ENCODE data around the gene SLC26A3.
"Not testable (repeated sequence)": the region's sequence is repeated elsewhere in the genome, so short reads cannot be mapped to it uniquely, and the experiment has no call there.

SLC26A3 gene

DNA sequence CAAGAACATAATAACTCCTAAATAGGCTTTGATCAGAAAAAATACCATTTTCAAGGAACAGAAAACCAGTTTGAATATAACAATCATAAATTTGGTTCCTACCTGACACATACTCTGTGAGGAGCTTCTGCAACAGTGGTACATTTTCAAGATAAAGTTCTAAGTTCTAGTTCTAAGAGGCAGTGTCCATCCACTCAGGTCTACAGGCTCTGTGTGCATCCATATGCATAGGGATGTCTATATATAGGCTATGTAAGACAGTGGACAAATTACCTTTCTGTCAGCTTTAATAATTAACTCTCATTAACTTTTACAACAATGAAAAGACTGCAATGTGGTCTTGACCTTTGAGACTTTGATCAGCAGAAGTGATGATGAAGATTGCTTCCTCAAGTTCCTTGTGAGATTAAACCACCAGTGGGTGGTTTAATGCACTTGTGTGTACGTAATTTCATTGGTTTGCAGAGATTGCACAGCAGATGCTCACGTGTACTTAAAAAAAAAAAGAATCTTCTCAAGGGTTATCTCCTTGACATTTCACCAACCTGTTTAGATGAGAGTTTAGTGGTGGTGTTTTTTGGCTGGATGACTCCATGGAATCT is at the start of gene SLC26A3:
TSS of gene SLC26A3 (minus strand) at position 215 of the 602 bp plus-strand sequence. CDS start 8,714 bp downstream, outside the sequence.
- DNase-seq = no peak

DNA sequence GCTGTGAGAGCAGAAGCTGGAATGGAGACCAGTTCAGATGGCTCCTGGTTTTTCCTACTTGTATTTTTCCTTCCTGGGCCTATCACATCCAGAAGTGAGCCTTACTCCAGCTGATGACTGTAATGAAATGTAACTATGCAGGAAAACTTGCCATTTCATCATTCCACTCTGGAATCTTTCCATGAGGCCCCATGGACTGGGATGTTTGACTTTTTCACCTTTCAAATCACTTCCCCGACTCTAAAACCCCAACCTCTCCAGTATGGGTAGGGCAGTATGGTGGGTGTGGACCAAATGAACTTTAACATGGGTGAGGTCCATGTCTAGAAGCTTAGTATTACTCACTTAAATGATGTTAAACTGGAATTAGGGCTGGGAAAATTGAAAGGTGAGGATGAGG is 47.6 kb upstream of the SLC26A3 start:
- DNase-seq = no peak

DNA sequence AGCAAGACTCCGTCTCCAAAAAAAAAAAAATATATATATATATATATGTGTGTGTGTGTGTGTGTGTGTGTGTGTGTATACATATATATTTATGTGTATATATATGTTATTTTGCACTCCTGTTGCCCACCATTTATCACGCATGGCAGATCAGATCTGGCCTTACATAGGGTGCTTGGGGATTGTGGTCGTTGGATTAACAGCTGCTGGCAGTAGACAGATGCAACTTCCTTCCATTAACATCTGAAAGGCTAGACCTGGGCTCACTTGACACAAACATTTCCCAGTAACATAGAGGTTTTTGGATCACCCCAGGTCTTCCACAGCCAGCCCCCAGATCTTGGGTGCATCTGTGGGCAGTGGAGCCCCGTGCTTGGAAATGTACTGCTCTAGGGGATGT is 47.2 kb upstream of the SLC26A3 start:
- no peak for DNase-seq

DNA sequence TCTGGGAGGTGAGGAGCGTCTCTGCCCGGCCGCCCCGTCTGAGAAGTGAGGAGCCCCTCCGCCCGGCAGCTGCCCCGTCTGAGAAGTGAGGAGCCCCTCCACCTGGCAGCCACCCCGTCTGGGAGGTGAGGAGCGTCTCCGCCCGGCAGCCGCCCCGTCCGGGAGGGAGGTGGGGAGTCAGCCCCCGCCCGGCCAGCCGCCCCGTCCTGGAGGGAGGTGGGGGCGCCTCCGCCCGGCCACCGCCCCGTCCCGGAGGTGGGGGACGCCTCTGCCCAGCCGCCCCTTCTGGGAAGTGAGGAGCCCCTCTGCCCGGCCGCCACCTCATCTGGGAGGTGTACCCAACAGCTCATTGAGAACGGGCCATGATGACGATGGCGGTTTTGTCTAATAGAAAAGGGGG is 45.2 kb upstream of the SLC26A3 start:
- DNase-seq = not testable (repeated sequence)

DNA sequence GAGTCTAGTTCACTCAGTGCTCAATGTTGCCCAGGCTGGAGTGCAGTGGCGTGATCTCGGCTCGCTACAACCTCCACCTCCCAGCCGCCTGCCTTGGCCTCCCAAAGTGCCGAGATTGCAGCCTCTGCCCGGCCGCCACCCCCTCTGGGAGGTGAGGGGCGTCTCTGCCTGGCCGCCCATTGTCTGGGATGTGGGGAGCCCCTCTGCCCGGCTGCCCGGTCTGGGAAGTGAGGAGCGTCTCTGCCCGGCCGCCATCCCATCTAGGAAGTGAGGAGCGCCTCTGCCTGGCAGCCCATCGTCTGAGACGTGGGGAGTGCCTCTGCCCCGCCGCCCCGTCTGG is 44.8 kb upstream of the SLC26A3 start:
- not testable (repeated sequence) for DNase-seq

DNA sequence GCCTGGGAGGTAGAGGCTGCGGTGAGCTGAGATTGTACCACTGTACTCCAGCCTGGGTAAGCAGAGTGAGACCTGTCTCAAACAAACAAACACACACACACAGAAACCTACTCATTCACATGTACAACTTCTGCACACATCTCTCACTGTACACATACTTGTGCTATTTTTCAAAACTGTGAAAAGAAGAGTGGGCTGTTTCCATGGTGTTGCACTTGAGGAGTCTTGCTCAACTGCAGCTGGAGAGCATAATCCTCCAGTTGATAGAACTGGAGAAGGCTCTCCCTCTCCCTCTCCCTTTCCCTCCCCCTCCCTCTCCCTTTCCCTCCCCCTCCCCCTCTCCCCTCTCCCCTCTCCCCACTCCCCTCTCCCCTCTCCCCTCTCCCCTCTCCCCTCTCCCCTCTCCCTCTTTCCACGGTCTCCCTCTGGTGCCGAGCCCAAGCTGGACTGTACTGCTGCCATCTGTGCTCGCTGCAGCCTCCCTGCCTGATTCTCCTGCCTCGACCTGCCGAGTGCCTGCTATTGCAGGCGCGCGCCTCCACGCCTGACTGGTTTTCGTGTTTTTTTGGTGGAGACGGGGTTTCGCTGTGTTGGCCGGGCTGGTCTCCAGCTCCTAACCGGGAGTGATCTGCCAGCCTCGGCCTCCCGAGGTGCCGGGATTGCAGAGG is 44.3 kb upstream of the SLC26A3 start:
- DNase-seq = no peak

DNA sequence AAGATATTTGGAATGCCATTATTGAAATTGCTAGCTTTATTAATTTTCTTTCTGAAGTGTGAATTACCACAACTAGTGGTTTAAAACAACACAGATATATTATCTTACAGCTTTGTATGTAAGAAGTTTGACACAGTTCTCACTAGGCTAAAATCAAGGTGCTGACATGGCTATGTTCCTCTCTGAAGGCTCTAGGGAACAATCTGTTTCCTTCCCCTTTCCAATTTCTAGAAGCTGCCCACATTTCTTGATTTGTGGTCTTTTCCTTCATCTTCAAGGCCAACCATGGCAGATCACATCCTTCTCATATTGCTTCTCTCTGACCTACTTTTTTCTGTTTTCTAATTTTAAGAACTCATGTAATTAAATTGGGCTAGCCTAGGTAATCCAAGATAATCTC is 43.3 kb upstream of the SLC26A3 start:
- DNase-seq = no peak

DNA sequence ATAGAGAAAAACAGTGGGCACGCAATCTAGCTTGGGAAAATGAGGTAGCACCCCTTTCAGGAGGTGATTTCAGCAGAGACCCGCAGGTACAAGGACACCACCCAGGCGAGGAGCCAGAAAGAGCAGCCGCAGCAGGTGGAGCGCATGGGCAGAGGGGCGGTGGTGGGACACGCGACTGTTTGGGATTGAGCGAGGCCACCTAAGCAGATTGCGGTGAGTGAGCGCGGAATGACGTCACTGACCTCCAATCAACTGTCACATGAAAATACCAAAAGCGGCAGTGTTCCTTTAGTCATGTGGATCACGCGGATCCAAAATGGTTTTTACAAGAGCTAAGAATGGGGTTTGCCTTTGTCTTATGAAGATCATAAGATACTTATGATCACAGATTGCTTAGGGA is 40.2 kb upstream of the SLC26A3 start:
- DNase-seq = no peak

DNA sequence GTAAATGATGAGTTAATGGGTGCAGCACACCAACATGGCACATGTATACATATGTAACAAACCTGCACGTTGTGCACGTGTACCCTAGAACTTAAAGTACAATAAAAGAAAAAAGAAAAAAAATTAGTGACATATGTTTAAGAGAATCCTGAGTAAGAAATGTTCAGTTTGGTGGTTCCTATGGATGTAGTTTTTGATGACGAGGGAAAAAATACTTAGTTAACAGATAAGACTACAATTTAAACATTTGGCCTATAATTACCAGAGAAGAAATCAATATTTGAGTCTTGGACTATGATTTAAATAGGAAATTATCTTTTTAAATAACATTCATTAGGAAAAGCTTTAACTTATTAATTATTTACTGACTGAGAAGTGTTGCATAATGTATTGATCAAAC is 39.2 kb upstream of the SLC26A3 start:
- no peak for DNase-seq

DNA sequence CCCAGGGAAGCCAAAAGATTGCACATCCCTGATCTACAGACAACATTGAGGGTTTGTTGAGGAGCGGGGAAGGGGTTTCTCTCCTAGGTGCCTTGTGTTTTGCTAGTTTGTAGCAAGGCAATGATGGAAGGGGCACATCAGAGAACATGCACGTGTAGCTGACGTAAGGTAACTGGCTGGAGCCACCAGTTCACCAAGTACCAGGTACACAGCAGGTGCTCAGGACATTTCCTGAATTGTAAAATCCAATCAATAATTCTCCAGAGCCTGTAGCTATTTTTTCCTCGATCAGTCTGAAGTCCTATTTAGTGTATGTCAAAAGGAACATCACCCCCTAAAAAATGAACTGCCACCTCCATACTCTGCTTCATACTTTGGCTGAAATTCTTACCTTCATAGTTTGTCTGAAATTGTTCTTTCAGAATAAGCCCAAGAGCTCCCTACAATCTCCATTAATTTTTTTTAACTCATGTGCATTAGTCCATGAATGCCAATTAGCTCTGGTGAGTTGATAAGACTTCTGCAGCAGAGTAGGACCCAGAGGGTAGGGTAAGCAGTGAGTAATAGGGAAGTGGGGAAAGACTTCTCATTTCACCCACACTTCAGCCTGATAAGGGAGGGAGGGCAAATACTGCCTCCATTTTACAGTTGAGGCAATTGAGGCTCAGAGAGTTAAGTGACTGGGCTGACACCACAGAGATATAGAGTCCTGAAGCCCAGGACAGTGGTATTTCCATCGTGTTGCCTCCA is 36.0 kb upstream of the SLC26A3 start:
- no peak for DNase-seq

DNA sequence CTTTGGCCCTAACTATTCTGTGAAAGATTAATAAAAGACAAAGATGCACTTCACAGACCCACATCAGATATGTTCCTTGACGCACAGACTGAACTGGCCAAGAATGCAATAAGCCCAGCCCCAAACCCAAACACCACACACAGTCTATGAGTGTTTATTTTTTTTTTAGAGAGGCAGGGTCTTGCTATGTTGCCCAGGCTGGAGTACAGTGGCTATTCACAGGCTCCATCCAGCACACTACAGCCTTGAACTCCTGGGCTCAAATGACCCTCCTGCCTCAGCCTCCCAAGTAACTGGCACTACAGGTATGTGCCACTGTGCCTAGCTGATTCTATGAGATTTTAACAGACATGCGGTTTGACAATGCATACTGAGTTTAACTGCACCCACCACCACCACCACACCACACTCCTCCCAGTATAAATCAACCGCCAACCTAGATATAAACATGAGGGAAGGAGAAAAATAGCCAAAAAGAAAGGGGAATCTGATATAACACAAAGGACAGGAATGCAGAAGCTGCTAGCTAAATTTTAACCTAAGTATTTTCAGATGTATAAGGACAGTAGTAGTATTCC is 35.1 kb upstream of the SLC26A3 start:
- DNase-seq = no peak

DNA sequence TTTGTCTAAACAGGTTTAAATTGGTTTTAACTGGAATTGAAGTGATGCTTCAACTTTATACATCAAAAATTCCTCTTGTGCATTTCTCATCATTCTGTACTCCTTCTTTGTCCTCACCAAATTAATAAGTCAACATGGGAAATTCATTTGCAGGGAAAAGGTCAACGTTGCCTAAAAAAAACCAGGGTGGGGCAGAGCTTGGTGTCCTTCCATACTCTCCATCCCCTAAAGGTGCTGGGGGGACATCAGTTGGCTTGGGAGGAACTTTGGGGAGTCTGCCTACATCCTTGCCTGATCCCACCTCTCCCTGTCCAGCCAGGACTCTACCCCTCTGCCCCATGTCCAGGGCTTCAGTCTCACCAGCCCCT is 34.1 kb upstream of the SLC26A3 start:
- no peak for DNase-seq

DNA sequence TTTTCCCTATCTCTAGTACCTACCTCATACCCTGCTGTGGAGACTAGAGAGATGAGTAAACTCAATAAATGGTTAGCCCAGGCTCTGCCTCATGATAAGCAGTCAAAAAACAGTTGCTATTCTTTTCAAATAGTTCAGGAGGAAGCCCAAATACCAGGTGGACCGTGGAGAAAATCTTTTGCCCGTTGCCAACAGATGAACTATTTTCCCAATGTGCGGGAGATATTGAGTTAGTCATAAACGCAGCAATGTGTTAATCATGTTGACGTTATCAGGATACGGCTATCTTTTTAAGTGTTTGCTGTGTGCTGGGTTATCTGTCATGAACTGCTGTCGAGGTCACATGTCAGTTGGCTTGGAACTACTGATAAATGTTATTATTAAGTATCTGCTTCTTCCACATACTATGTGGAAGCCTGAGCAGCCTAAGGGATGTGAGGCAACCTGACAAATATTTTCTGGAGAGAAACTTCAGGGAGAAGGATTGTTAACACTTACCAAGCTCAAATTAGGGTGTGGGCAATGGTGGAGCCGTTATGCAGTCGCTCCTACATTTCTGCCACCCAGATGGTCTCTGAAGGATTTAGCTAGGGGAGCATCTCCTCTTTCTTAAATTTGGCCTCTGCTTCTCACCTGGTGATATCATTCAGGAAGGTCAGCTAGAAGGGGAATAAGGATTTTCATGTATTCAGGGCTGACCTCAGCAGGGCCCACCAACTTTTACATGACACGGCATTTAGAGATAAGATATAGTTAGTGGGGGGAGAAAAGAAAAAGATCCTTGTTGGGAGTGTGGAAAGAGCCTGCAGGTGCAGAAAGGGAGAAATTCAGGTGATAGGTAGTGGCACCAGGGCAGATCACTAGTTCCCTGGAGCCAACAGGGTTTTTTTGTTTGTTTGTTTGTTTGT is 33.5 kb upstream of the SLC26A3 start:
- DNase-seq = no peak

DNA sequence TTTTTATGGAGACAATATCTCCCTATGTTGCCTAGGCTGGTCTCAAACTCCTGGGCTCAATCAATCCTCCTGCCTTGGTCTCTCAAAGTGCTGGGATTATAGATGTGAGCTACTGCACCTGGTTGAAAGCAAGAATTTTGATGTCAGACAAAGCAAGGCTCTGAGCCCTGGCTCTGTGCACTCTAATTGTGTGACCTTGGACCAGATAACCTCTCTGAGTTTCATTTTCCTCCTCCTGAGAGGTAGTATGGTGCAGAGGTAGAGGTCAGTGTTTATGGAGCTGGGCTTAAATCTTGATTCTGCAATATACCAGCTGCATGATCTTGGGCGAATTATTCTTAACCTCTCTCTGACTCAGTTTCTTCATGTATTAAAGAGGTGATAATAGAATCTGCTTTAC is 31.4 kb upstream of the SLC26A3 start:
- DNase-seq = no peak

DNA sequence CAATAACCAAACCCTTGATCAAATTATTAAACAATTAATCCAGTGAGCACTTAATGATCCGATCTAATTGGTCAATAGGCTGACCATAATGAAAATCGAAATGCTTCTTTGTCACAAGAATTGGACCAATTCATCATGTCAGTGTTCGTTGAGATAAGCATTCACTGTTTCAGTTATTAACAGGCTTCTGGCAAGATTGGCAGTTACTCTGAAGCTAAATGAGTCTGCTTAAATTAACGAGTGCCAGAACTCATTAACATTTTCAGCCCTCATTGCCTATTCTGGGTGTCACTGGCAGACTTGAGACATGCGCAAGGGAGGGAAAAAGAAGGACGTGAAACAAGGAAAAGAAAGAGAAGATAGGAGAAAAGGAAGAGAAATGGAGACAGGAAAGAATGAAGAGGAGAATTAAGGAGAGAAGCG is 30.7 kb upstream of the SLC26A3 start:
- DNase-seq = no peak

DNA sequence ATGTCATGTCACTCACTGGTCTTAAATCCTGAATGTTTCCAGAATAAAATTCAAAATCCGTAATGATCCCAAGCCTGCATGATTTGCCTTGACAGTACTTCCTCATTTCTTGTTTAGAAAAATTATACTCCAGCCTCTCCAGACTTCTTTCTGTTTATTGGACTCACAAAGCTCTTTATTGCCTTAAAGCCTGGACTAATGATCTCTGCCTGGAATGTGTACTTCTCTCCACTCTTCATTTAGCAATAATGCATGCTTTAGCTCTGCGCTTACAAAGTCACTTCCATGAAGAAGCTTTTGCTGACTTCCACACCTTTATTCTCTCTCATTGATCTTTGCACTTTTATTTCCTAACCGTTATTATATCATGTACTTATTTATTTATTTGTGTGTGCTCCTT is 27.4 kb upstream of the SLC26A3 start:
- no peak for DNase-seq

DNA sequence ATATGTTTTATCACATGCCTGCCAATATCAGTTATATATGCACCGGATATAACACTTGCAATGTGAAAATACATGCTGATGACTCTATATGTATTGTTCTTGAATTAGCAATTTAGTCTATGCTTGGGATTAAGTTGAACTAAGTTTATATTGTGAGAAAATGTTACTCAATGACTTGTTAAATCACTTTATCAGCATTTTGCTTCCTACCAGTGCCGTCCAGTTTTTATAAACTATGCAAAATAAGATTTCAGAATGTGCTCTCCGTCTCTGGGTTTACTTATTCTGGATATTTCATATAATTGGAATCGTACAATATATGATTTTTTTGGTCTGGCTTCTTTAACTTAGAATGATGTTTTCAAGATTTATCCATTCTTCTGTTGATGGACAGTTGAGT is 25.5 kb upstream of the SLC26A3 start:
- no peak for DNase-seq

DNA sequence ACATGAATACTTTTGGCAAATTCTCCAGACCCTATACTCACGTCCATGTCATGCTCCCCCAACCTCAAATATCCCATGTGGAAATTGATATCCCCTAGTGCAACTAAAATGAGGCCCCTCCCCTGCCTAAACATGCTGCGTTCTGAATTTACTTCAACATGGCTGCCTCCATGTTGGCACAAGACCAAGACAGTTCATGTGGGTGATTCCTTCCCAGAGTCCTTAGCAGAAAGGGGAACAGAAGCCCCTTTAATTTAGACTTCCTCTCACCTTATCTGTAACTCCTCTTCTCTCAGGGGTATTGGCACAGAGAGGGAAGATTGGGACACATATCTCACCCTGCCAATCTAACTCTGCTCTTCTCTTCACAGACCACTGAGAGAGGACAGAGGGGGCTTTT is 24.5 kb upstream of the SLC26A3 start:
- DNase-seq = no peak

DNA sequence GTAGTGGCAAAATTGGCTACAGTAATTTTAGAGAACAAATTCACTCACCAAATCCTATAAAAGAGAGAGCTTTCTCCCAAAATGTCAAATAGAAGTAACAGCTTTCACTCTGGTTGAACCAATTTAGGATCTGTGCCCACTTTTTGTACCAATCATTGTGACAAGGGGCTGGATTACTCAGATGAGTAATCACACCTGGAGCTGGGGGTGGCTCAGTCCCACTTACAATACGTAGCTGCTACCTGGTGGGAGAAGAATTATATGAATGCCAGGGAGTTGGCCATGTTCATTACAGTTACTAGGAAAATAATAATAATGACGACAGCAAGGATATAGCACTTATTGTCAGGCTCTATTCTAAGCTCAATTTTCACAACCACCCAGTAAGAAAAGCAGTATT is 23.4 kb upstream of the SLC26A3 start:
- no peak for DNase-seq

DNA sequence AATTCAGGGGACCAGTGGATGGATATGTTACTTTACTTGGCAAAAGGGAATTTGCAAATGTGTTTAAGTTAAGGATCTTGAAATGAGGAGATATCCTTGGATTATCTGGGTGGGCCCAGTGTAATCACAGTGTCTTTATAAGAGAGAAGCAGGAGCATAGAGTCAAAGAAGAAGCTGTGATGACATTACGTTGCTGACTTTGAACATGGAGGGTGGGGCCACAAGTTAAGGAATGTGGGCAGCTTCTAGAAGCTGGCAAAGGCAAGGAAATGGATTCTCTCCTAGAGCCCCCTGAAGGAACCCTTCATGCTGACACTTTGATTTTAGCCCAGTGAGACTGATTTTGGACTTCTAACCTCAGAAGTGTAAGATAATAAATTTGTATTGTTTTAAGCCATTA is 21.8 kb upstream of the SLC26A3 start:
- no peak for DNase-seq

DNA sequence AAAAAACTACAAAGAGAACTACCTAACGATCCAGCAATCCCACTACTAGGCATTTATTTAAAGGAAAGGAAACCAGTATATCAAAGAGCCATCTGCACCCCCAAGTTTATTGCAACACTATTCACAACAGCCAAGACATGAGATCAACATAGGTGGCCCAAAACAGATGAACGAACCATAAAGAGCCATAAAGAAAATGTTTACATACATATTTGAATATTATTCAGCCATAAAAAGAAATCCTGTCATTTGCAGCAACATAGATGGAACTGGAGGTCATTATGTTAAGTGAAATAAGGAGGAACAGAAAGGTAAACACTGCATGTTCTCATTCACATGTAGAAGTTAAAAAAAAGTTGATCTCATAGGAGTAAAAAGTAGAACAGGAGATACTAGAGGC is 15.6 kb upstream of the SLC26A3 start:
- no peak for DNase-seq

DNA sequence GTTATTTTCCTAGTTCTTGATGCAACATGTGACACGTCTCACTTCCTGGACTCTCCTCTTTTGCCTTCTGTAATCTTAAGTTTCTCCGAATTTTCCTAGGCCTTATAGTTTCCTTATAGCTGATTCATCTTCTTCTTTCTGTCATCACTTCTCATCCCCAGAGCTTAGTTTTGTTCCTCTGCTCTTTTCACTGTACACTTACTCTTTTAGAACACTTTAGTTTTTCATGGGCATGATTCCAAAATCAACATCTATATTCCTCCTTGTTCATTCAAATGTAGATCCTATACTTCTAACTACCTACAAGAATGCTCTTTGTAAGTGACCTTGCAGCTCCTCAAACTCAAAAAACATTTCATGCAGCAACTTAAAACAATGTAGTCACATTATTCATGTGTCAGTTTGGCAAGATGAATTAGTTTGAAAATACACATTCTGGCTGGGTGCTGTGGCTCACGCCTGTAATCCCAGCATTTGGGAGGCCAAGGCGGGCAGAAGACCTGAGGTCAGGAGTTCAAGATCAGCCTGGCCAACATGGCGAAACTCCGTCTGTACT is 13.1 kb upstream of the SLC26A3 start:
- DNase-seq = no peak

Data from NCI-H1092 treated with DMSO at 0.1 percent for 48 hours (cell line).